GM12878 (cell line): ENCODE results near the gene SHISA4. TPM values are rescaled to one million over a fixed set of nuclear protein-coding genes. Genes with fewer than 3 reads are reported as not detected.
"Not testable (repeated sequence)": the region's sequence is repeated elsewhere in the genome, so short reads cannot be mapped to it uniquely, and the experiment has no call there.

Experiments used
- ATAC-seq: fragments of 200-7000 bp; cut with Tn5 transposase; 3 replicates; pipeline ENCODE4 v1.9.1; 2020; ENCODE audit warnings: mild to moderate bottlenecking, moderate library complexity
- BruUV-seq: library from RNA; stranded (reverse); fragments of 400-500 nt; replicated peaks from 2 replicates; lab custom pipeline; 2021; lab: Mats Ljungman, UMichigan
- CTCF ChIA-PET: fragments of 300-600 bp; sonication (Branson Sonifier 250); formaldehyde crosslinking; extraction: SDS; loops from one replicate; lab custom pipeline; 2021; ENCODE audit warnings: inconsistent platforms; lab: Yijun Ruan, JAX
- POLR2A ChIA-PET: fragments of 350-600 bp; formaldehyde crosslinking; extraction: SDS; loops from one replicate; lab custom pipeline; 2021; ENCODE audit warnings: inconsistent platforms; lab: Charles Lee
- RAD21 ChIA-PET: fragments of 300-600 bp; sonication (Branson Sonifier 250); formaldehyde crosslinking; loops from one replicate; lab custom pipeline; 2023; ENCODE audit warnings: antibody characterized with exemption; ENCODE audit not compliant: unreplicated experiment; lab: Charles Lee
- SMC1A ChIA-PET: fragments of 300-600 bp; sonication (Branson Sonifier 250); formaldehyde crosslinking; loops from one replicate; lab custom pipeline; 2023; ENCODE audit not compliant: unreplicated experiment, uncharacterized antibody; lab: Charles Lee
- DNase-seq: peaks from one replicate; pipeline ENCODE4 v3.0.0-alpha.2; 2011; ENCODE audit warnings: low read depth, low spot score
- FAIRE-seq: peaks from 3 replicates; lab custom pipeline; 2011; peaks lifted over from hg19 to GRCh38; lab: Jason Lieb, UNC
- H2AFZ ChIP-seq: 2 replicates; pipeline ENCODE4 v1.6.0; 2011; ENCODE audit warnings: low read depth, low read length, control low read depth; ENCODE audit not compliant: control insufficient read depth
- H3K27ac ChIP-seq: 2 replicates; pipeline ENCODE4 v1.5.1; 2011; ENCODE audit warnings: control low read depth; ENCODE audit not compliant: control insufficient read depth, insufficient read depth
- H3K27me3 ChIP-seq, 2 experiments: replicated peaks in 1 of 2; 2 replicates each; pipeline versions ENCODE4 v1.6.0 to v1.6.1; 2011; ENCODE audit warnings: low read length in 1 of 2; ENCODE audit not compliant: control insufficient read depth in 2 of 2, insufficient read depth in 2 of 2
- H3K36me3 ChIP-seq, 2 experiments: 2 replicates each; pipeline ENCODE4 v1.5.1; 2011; ENCODE audit warnings: low read length in 1 of 2; ENCODE audit not compliant: control insufficient read depth in 2 of 2, insufficient read depth in 2 of 2
- H3K4me1 ChIP-seq: 2 replicates; pipeline ENCODE4 v1.6.1; 2011; ENCODE audit warnings: mild to moderate bottlenecking, low read length, moderate library complexity, mixed read lengths; ENCODE audit not compliant: control insufficient read depth, insufficient read depth
- H3K4me2 ChIP-seq: 2 replicates; pipeline ENCODE4 v1.6.0; 2011; ENCODE audit warnings: control low read depth; ENCODE audit not compliant: control insufficient read depth, insufficient read depth
- H3K4me3 ChIP-seq: fragments of 200-600 bp; sonication (generic); 2 replicates; pipeline ENCODE4 v1.5.1; 2016
- H3K79me2 ChIP-seq: 2 replicates; pipeline ENCODE4 v1.6.0; 2011; ENCODE audit warnings: low read length; ENCODE audit not compliant: control insufficient read depth, insufficient read depth
- H3K9ac ChIP-seq: 2 replicates; pipeline ENCODE4 v1.8.0; 2011; ENCODE audit warnings: low read length, control low read depth, mixed read lengths; ENCODE audit not compliant: control insufficient read depth, insufficient read depth
- H3K9me3 ChIP-seq: replicated peaks from 3 replicates; pipeline ENCODE4 v1.5.1; 2011; ENCODE audit warnings: mild to moderate bottlenecking, low read length; ENCODE audit not compliant: control insufficient read depth, insufficient read depth
- H4K20me1 ChIP-seq: 2 replicates; pipeline ENCODE4 v1.6.0; 2011; ENCODE audit not compliant: control insufficient read depth, insufficient read depth
- BCL11A ChIP-seq: IDR thresholded peaks from 2 replicates; pipeline ENCODE4 v1.6.1; 2011; ENCODE audit warnings: low read depth, low read length
- MTA3 ChIP-seq: IDR thresholded peaks from 2 replicates; pipeline ENCODE4 v1.6.1; 2012; ENCODE audit warnings: low read length, inconsistent platforms, borderline replicate concordance
- RAD21 ChIP-seq: IDR thresholded peaks from 2 replicates; pipeline ENCODE4 v1.6.1; 2011; ENCODE audit warnings: mild to moderate bottlenecking, low read depth, low read length, moderate library complexity; ENCODE audit not compliant: insufficient read depth
- ZBED1 ChIP-seq: IDR thresholded peaks from 2 replicates; pipeline ENCODE4 v1.6.1; 2016; ENCODE audit warnings: borderline replicate concordance
- ZBTB4 ChIP-seq: fragments of 450-650 bp; formaldehyde crosslinking; IDR thresholded peaks from 2 replicates; pipeline ENCODE4 v1.4.0; 2022; ENCODE audit warnings: mild to moderate bottlenecking, moderate library complexity
- WGBS: methylation state at CpG from one replicate; pipeline ENCODE4 v1.1.6; 2016; ENCODE audit warnings: low lambda C conversion rate; ENCODE audit not compliant: insufficient replicate concordance, insufficient coverage; ENCODE audit errors: missing lambda C conversion rate; 5-methylcytosine and 5-hydroxymethylcytosine counted together
- in situ Hi-C: fragments of 300-500 bp; cut with MboI; formaldehyde crosslinking; loops from 9 replicates; pipeline ENCODE4 v1.14.3; 2018; ENCODE audit warnings: mixed read lengths
- intact Hi-C: fragments of 100-400 bp; cut with micrococcal nuclease; formaldehyde crosslinking; loops from one replicate; pipeline ENCODE4 v1.14.2; 2022; ENCODE audit not compliant: unreplicated experiment
- polyA plus RNA-seq, 11 experiments: library from polyadenylated mRNA; depleted of rRNA in 4 of 11; unstranded in 6 of 11; stranded (reverse) in 5 of 11; fragments of >200 nt; fragmentation: Nextera tagmentation in 4 of 11; fragmentation: Illumina TruSeq in 1 of 11; extraction: Ambion mirVana in 4 of 11; extraction: Trizol in 1 of 11; gene quantifications; 1 replicate in 1 of 11; 2 replicates in 10 of 11; pipeline versions ENCODE4 v1.2.1 to v1.2.3, GENCODE V29; 2011 to 2016; ENCODE audit warnings: inconsistent platforms in 2 of 11, missing spikeins in 2 of 11, low read depth in 1 of 11
- total RNA-seq, 4 experiments: library from RNA; depleted of rRNA in 3 of 4; stranded (reverse); fragments of >200 nt in 3 of 4; fragmentation: Illumina TruSeq in 1 of 4; extraction: Trizol in 1 of 4; gene quantifications; 2 replicates each; pipeline versions ENCODE4 v1.2.1 to v1.2.3, GENCODE V29; 2013 to 2021

SHISA4 gene
- total and polyA plus RNA-seq, 10 of the 15 experiments (the other 5 are each of a cell fraction or from before 2014, with no cell fraction given) = 0.07 TPM; not detected in 8

GRCh38 chr1:201939574-201939973 lies 50.9 kb downstream of the SHISA4 start (continued):
- TF ChIP-seq ZBTB4 (CRISPR knock-in tag) (no peak), ZBED1 (no peak), RAD21 (no peak), MTA3 (no peak), BCL11A (no peak)

GRCh38 chr1:201940316-201940715 lies 51.6 kb downstream of the SHISA4 start:
- H3K9ac ChIP-seq, BruUV-seq, H3K36me3 ChIP-seq, ATAC-seq, H3K9me3 ChIP-seq, in situ Hi-C loops, H3K4me3 ChIP-seq, H3K27ac ChIP-seq, FAIRE-seq, H3K4me2 ChIP-seq, H2AFZ ChIP-seq, POLR2A ChIA-PET, H3K27me3 ChIP-seq, RAD21 ChIA-PET, DNase-seq, H3K4me1 ChIP-seq, H4K20me1 ChIP-seq, intact Hi-C loops, H3K79me2 ChIP-seq: not testable (repeated sequence)
- CTCF ChIA-PET = interaction anchor here (0.6 kb wide), 1 partner anchor 750 kb away, joined by 3 read pairs; no protein-coding TSS in a partner anchor
- WGBS = 53% methylated on average over 10 of the region's 10 CpGs
- SMC1A ChIA-PET = interaction anchor here (1.0 kb wide), 1 partner anchor 127 kb away, joined by 3 read pairs; no protein-coding TSS in a partner anchor
